H1 (cell line): ENCODE measurements around the gene GOLGA8S. TPM values are rescaled to one million over a fixed set of nuclear protein-coding genes. Genes with fewer than 3 reads are reported as not detected.

Experiments
- CTCF ChIA-PET: fragments of 300-600 bp; sonication (Branson Sonifier 250); formaldehyde crosslinking; loops from one replicate; lab custom pipeline; 2021; ENCODE audit not compliant: partially characterized antibody; lab: Charles Lee
- POLR2A ChIA-PET: fragments of 300-600 bp; sonication (Branson Sonifier 250); formaldehyde crosslinking; loops from one replicate; lab custom pipeline; 2021; ENCODE audit warnings: inconsistent platforms; ENCODE audit not compliant: partially characterized antibody; lab: Charles Lee
- DNase-seq, 2 experiments: peaks; one replicate each; pipeline versions ENCODE4 v3.0.0 to v3.0.0-alpha.2; 2010 to 2022; ENCODE audit warnings: low spot score in 2 of 2, low read depth in 1 of 2, mixed read lengths in 1 of 2
- FAIRE-seq: peaks from 2 replicates; lab custom pipeline; 2011; peaks lifted over from hg19 to GRCh38; lab: Jason Lieb, UNC
- H2AFZ ChIP-seq: 2 replicates; pipeline ENCODE4 v1.8.1; 2012; ENCODE audit warnings: low read length, inconsistent platforms
- H2AK5ac ChIP-seq: 2 replicates; pipeline ENCODE4 v1.6.1; 2013; ENCODE audit warnings: low read depth, low read length
- H2BK120ac ChIP-seq: replicated peaks from 2 replicates; pipeline ENCODE3; 2013; ENCODE audit warnings: low read depth, low read length, inconsistent platforms
- H2BK12ac ChIP-seq: 2 replicates; pipeline ENCODE4 v1.6.1; 2013; ENCODE audit warnings: low read depth, low read length
- H2BK15ac ChIP-seq: 2 replicates; pipeline ENCODE4 v1.6.1; 2013; ENCODE audit warnings: low read length
- H2BK20ac ChIP-seq: 2 replicates; pipeline ENCODE4 v1.6.1; 2013; ENCODE audit warnings: low read length
- H2BK5ac ChIP-seq: 2 replicates; pipeline ENCODE4 v1.6.1; 2013; ENCODE audit warnings: low read depth, low read length
- H3K14ac ChIP-seq: 2 replicates; pipeline ENCODE4 v1.6.1; 2013; ENCODE audit warnings: inconsistent platforms; ENCODE audit not compliant: insufficient read length
- H3K18ac ChIP-seq: 2 replicates; pipeline ENCODE4 v1.6.1; 2013; ENCODE audit warnings: low read length; ENCODE audit errors: extremely low read depth
- H3K23ac ChIP-seq: 2 replicates; pipeline ENCODE4 v1.6.1; 2013; ENCODE audit warnings: inconsistent platforms; ENCODE audit not compliant: insufficient read length
- H3K23me2 ChIP-seq: 2 replicates; pipeline ENCODE4 v1.6.1; 2013; ENCODE audit warnings: low read depth, low read length
- H3K27ac ChIP-seq: 2 replicates; pipeline ENCODE4 v1.6.1; 2011; ENCODE audit warnings: low read depth, low read length, inconsistent platforms
- H3K27me3 ChIP-seq, 4 experiments: replicated peaks in 1 of 4; 1 replicate in 1 of 4; 2 replicates in 3 of 4; pipeline versions ENCODE4 v1.6.1 to v1.8.1; 2011 to 2013; ENCODE audit warnings: low read length in 3 of 4, mild to moderate bottlenecking in 3 of 4, inconsistent platforms in 2 of 4, mixed read lengths in 2 of 4, moderate library complexity in 1 of 4; ENCODE audit not compliant: control insufficient read depth in 3 of 4, insufficient read depth in 3 of 4; ENCODE audit errors: extremely low read depth in 1 of 4
- H3K36me3 ChIP-seq, 4 experiments: 2 replicates each; pipeline versions ENCODE4 v1.6.1 to v1.8.1; 2011 to 2013; ENCODE audit warnings: mild to moderate bottlenecking in 4 of 4, low read length in 3 of 4, moderate library complexity in 2 of 4, control low read depth in 1 of 4, inconsistent platforms in 1 of 4; ENCODE audit not compliant: insufficient read depth in 4 of 4, control insufficient read depth in 2 of 4
- H3K4ac ChIP-seq: replicated peaks from 2 replicates; pipeline ENCODE3; 2013; ENCODE audit warnings: low read length, low read depth, mixed read lengths, inconsistent platforms; ENCODE audit not compliant: insufficient read length
- H3K4me1 ChIP-seq, 4 experiments: replicated peaks in 1 of 4; 1 replicate in 1 of 4; 2 replicates in 3 of 4; pipeline versions ENCODE4 v1.6.1 to v1.8.1; 2011 to 2013; ENCODE audit warnings: low read length in 3 of 4, inconsistent platforms in 2 of 4, mixed read lengths in 1 of 4; ENCODE audit not compliant: insufficient read depth in 4 of 4, control insufficient read depth in 3 of 4
- H3K4me2 ChIP-seq, 2 experiments: 2 replicates each; pipeline versions ENCODE4 v1.6.1 to v1.8.1; 2011 to 2013; ENCODE audit warnings: low read depth in 2 of 2, low read length in 2 of 2, control low read depth in 1 of 2, inconsistent platforms in 1 of 2, mild to moderate bottlenecking in 1 of 2; ENCODE audit not compliant: insufficient read depth in 1 of 2
- H3K4me3 ChIP-seq, 4 experiments: fragments of 200-600, 300-600 bp in 1 of 4; sonication (generic), shearing (Covaris generic), sonication (Bioruptor Twin) in 1 of 4; 2 replicates each; pipeline versions ENCODE4 v1.5.1 to v1.8.1; 2011 to 2016; ENCODE audit warnings: low read length in 4 of 4, low read depth in 3 of 4, control low read depth in 2 of 4, inconsistent platforms in 2 of 4, mild to moderate bottlenecking in 2 of 4, mixed read lengths in 1 of 4, moderate library complexity in 1 of 4; ENCODE audit not compliant: insufficient read depth in 2 of 4; ENCODE audit errors: extremely low read depth in 1 of 4
- H3K56ac ChIP-seq: replicated peaks from 2 replicates; pipeline ENCODE3; 2013; ENCODE audit warnings: low read depth, mild to moderate bottlenecking, mixed read lengths, low read length, inconsistent platforms; ENCODE audit not compliant: insufficient read length
- H3K79me1 ChIP-seq: 2 replicates; pipeline ENCODE4 v1.6.1; 2013; ENCODE audit warnings: low read depth, low read length, control low read depth
- H3K79me2 ChIP-seq, 2 experiments: 2 replicates each; pipeline versions ENCODE4 v1.6.1 to v1.8.1; 2012 to 2013; ENCODE audit warnings: low read length in 2 of 2, mild to moderate bottlenecking in 2 of 2, inconsistent platforms in 1 of 2; ENCODE audit not compliant: insufficient read depth in 2 of 2, control insufficient read depth in 1 of 2
- H3K9ac ChIP-seq, 4 experiments: replicated peaks in 1 of 4; 1 replicate in 1 of 4; 2 replicates in 3 of 4; pipeline versions ENCODE4 v1.6.1 to v1.8.1; 2011 to 2013; ENCODE audit warnings: low read depth in 3 of 4, low read length in 3 of 4, control low read depth in 2 of 4, mild to moderate bottlenecking in 2 of 4, moderate library complexity in 2 of 4, inconsistent platforms in 1 of 4; ENCODE audit errors: extremely low read depth in 1 of 4
- H3K9me3 ChIP-seq, 2 experiments: 2 replicates each; pipeline versions ENCODE4 v1.6.1 to v1.8.1; 2012 to 2013; ENCODE audit warnings: mild to moderate bottlenecking in 2 of 2, moderate library complexity in 2 of 2, control low read depth in 1 of 2, inconsistent platforms in 1 of 2, low read depth in 1 of 2, low read length in 1 of 2, mixed read lengths in 1 of 2; ENCODE audit not compliant: insufficient read depth in 2 of 2
- H4K20me1 ChIP-seq, 2 experiments: replicated peaks in 1 of 2; 2 replicates each; pipeline versions ENCODE3 to v1.8.1; 2011 to 2013; ENCODE audit warnings: inconsistent platforms in 2 of 2, low read length in 2 of 2, mild to moderate bottlenecking in 1 of 2; ENCODE audit not compliant: insufficient read depth in 2 of 2, control insufficient read depth in 1 of 2
- H4K5ac ChIP-seq: 2 replicates; pipeline ENCODE4 v1.6.1; 2013; ENCODE audit warnings: low read length, low read depth, mixed read lengths, inconsistent platforms; ENCODE audit not compliant: insufficient read length
- H4K8ac ChIP-seq: 2 replicates; pipeline ENCODE4 v1.8.0; 2013; ENCODE audit warnings: mild to moderate bottlenecking, moderate library complexity, low read length, inconsistent platforms; ENCODE audit not compliant: insufficient read depth; ENCODE audit errors: extremely low read depth
- H4K91ac ChIP-seq: replicated peaks from 2 replicates; pipeline ENCODE3; 2013; ENCODE audit warnings: low read length, mixed read lengths, inconsistent platforms; ENCODE audit not compliant: insufficient read length
- CREB1 ChIP-seq: IDR thresholded peaks from 2 replicates; pipeline ENCODE4 v1.6.1; 2012; ENCODE audit warnings: inconsistent platforms
- EGR1 ChIP-seq: IDR thresholded peaks from 2 replicates; pipeline ENCODE4 v1.6.1; 2011; ENCODE audit warnings: low read depth, low read length, borderline replicate concordance
- RBBP5 ChIP-seq: IDR thresholded peaks from 2 replicates; pipeline ENCODE4 v1.7.1; 2012; ENCODE audit warnings: low read depth, mild to moderate bottlenecking, inconsistent platforms, low read length, moderate library complexity, borderline replicate concordance
- SP4 ChIP-seq: IDR thresholded peaks from 2 replicates; pipeline ENCODE4 v1.6.1; 2012; ENCODE audit warnings: low read length, inconsistent platforms
- polyA plus RNA-seq, 7 experiments: library from polyadenylated mRNA; depleted of rRNA in 3 of 7; stranded (reverse) in 5 of 7; unstranded in 2 of 7; fragments of >200 nt in 5 of 7; fragments of 200-250 nt in 2 of 7; gene quantifications; 1 replicate in 5 of 7; 2 replicates in 1 of 7; 4 replicates in 1 of 7; pipeline versions ENCODE4 v1.2.1 to v1.2.3, GENCODE V29; 2011 to 2013; ENCODE audit warnings: missing spikeins in 2 of 7, mixed read lengths in 2 of 7
- total RNA-seq: library from RNA; stranded (reverse); fragmentation: NEBNext Ultra II Directional; extraction: Animal tissue kit (Norgen Biotek cat#: 25700); gene quantifications from 2 replicates; pipeline ENCODE4 v1.2.1, GENCODE V29; 2021

The GOLGA8S gene
- total and polyA plus RNA-seq, 2 of the 8 experiments (the other 6 are each of a cell fraction or from before 2014, with no cell fraction given), result 0.05 to 0.17 TPM

DNA sequence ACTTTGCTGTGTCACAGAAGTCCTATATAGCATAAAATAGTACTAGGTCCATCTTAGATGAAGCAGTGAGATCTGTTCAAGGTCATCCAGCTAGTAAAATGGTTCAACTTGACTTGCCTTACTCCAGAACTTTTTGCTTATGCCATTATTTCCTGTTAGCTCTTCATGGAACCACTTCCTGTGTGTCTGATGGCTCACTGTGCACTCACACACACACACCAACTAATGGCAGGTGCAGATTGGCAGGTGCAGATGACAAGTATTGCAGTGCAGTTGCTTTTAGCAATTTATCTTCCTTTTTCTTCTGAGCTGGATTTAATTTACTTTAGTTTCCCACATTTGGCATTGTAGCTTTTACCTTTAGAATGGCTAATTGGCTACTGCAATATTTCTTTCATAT is 29.8 kb downstream of the GOLGA8S start:
- no peaks in the 10 kb centered on the region for H3K4me1 ChIP-seq
- H3K27ac ChIP-seq, result no peak overlapping the region
- ChIA-PET POLR2A (no interaction called here), CTCF (no interaction called here)
- no peak for FAIRE-seq
- no peak for DNase-seq
- no peak overlapping the region for H2BK120ac ChIP-seq
- H4K5ac ChIP-seq, result no peak overlapping the region
- H2BK20ac ChIP-seq, result no peak overlapping the region
- H2AK5ac ChIP-seq, result no peak overlapping the region
- no peaks in the 10 kb centered on the region for H3K27me3 ChIP-seq
- no peak overlapping the region for H4K8ac ChIP-seq
- no peaks in the 10 kb centered on the region for H3K36me3 ChIP-seq
- no peak overlapping the region for H2BK12ac ChIP-seq
- no peak overlapping the region for H3K4me2 ChIP-seq
- no peak overlapping the region for H3K4ac ChIP-seq
- H2AFZ ChIP-seq, result no peak overlapping the region
- TF ChIP-seq EGR1 (no peak), CREB1 (no peak), SP4 (no peak), RBBP5 (no peak)
- TF ChIP-seq, all 59 proteins: peak for 0
- no peak overlapping the region for H3K9ac ChIP-seq
- no peaks in the 10 kb centered on the region for H3K79me2 ChIP-seq
- no peak overlapping the region for H2BK15ac ChIP-seq
- no peak overlapping the region for H3K18ac ChIP-seq
- no peak overlapping the region for H2BK5ac ChIP-seq
- H3K23ac ChIP-seq, result no peak overlapping the region
- no peaks in the 10 kb centered on the region for H4K20me1 ChIP-seq
- H3K79me1 ChIP-seq, result no peaks in the 10 kb centered on the region
- H4K91ac ChIP-seq, result no peak overlapping the region
- H3K56ac ChIP-seq, result no peak overlapping the region
- peaks cover 3 to 17% of the 10 kb centered on the region in 2 experiments; a peak in 2 of 4 replicates for H3K9me3 ChIP-seq
- H3K4me3 ChIP-seq, result no peak overlapping the region
- H3K14ac ChIP-seq, result no peak overlapping the region
- H3K23me2 ChIP-seq, result no peaks in the 10 kb centered on the region
